Mucosa of descending colon (tissue), 3 donors: ENCODE data around the gene COL1A1. TPM values are rescaled to one million over a fixed set of nuclear protein-coding genes. Genes with fewer than 3 reads are reported as not detected.

Source experiments
- ATAC-seq: fragments of 200-7000 bp; cut with Tn5 transposase; one replicate; pipeline ENCODE4 v1.9.1; 2020; ENCODE audit warnings: mild to moderate bottlenecking, moderate library complexity
- DNase-seq, 3 donors: peaks; one replicate each; pipeline ENCODE4 v3.0.0-alpha.2; 2020
- H3K36me3 ChIP-seq: fragments of 200-600 bp; one replicate; pipeline ENCODE4 v1.8.0; 2021; ENCODE audit warnings: low read depth, mild to moderate bottlenecking
- H3K4me1 ChIP-seq: fragments of 200-600 bp; one replicate; pipeline ENCODE4 v1.8.0; 2021; ENCODE audit warnings: low read depth, mild to moderate bottlenecking
- H3K4me3 ChIP-seq: fragments of 200-600 bp; one replicate; pipeline ENCODE4 v1.8.0; 2021; ENCODE audit warnings: mild to moderate bottlenecking
- H3K9me3 ChIP-seq: fragments of 200-600 bp; one replicate; pipeline ENCODE4 v1.8.0; 2021; ENCODE audit warnings: mild to moderate bottlenecking
- intact Hi-C, 2 donors: fragments of 100-400 bp; cut with DNase I in 1 of 2; cut with micrococcal nuclease in 1 of 2; formaldehyde crosslinking; loops; one replicate each; pipeline versions ENCODE4 v1.11.0 to v1.11.1; 2022; cut with DNase I, micrococcal nuclease
- total RNA-seq, 3 donors: library from RNA; stranded (reverse); fragmentation: NEBNext Ultra II Directional in 2 of 3; extraction: Animal tissue kit (Norgen Biotek cat#: 25700) in 2 of 3; gene quantifications; one replicate each; pipeline versions ENCODE4 v1.2.1 to v1.2.4, GENCODE V29; 2021 to 2023
- TF ChIP-seq, protein P1 (sequence below): fragments of 200-600 bp; IDR thresholded peaks from one replicate; pipeline ENCODE4 v1.8.0; 2022; ENCODE audit warnings: antibody characterized with exemption, mild to moderate bottlenecking
- donor health status: DM: no; HTN: no; CAD: no; lungs with moderate emphysema.
- donor health status: DM: no; HTN: no; CAD: no.
- donor health status: DM: no; HTN: yes; CAD: no.

Gene COL1A1
- total RNA-seq, 3 donors from 2014 or later: 53.0 to 248 (median 160) TPM

DNA sequence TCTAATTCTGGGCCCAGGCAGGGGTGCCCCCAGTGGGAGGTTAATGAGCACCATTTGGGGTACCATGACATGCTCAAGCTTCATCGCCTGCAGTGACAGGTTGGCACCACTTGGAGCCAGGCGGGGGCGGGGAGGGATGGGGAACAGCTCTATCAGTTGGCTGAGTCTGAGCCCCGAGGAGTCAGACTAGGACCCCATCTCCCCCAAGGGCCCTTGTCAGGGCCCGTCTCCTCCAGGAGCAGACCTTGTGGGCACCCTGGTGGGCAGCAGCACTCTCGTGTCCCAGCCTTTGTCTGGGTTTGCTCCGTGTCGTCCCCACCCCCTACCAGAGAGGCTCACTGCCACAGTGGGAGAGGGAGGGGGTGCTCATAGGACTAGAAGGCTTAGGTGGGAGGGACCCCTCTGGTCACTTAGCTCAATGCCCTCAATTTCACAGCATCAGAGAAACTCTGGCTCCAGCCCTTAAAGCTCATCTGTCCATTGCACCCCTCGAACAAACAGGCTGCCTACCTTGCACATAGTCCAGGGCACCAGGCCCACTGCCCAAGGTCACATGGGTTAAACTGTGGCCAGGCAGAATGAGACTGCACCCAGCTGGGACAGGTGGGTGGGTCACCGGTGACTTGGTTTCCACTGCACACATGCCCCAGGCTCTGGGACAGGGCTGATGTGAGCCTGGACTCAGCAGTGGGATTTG is 55.1 kb downstream of the COL1A1 start:
- DNase-seq (peak in 1 of 3 donors; percentile 61), ATAC-seq (no peak)
- no peaks in the 10 kb centered on the region for H3K9me3 ChIP-seq
- TF ChIP-seq, protein P1, sequence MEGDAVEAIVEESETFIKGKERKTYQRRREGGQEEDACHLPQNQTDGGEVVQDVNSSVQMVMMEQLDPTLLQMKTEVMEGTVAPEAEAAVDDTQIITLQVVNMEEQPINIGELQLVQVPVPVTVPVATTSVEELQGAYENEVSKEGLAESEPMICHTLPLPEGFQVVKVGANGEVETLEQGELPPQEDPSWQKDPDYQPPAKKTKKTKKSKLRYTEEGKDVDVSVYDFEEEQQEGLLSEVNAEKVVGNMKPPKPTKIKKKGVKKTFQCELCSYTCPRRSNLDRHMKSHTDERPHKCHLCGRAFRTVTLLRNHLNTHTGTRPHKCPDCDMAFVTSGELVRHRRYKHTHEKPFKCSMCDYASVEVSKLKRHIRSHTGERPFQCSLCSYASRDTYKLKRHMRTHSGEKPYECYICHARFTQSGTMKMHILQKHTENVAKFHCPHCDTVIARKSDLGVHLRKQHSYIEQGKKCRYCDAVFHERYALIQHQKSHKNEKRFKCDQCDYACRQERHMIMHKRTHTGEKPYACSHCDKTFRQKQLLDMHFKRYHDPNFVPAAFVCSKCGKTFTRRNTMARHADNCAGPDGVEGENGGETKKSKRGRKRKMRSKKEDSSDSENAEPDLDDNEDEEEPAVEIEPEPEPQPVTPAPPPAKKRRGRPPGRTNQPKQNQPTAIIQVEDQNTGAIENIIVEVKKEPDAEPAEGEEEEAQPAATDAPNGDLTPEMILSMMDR: no peak
- peaks cover 26% of the 10 kb centered on the region for H3K4me1 ChIP-seq
- H3K36me3 ChIP-seq: no peaks in the 10 kb centered on the region
- no peak overlapping the region for H3K4me3 ChIP-seq
- intact Hi-C loops: no loop called here

DNA sequence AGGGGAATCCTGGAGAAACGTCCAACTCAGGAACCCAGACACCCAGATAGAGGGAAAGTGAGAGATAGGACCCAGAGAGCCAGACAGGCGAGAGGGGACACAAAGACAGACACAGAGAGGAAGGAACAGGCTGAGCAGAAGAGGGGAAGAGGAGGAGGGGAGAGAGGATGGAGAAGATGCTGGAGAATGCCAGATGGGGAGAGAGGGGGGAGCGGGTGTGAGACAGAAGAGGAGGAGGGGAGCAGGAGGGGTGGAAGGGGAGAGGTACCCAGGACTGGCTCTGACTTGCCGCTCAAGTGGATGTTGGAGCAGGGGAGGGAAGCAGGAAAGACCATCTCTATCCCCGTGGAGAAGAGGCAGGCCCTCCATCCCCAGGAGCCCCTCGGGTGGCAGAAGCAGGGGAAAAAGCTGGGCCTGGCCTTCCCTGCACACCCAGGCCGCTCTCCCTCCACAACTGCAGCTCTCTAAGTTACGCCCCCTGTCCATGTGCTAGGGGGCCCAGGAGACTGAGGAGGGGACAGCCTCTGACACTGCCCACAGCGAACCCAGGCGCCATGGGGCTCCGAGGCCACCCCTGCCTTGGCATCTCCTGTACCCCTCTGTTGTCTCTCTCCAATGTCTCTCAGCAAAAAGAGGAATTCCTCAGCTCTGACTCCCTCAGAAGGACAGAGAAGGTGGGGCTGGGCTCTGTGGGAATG is 55.8 kb downstream of the COL1A1 start:
- intact Hi-C loops: no loop called here

DNA sequence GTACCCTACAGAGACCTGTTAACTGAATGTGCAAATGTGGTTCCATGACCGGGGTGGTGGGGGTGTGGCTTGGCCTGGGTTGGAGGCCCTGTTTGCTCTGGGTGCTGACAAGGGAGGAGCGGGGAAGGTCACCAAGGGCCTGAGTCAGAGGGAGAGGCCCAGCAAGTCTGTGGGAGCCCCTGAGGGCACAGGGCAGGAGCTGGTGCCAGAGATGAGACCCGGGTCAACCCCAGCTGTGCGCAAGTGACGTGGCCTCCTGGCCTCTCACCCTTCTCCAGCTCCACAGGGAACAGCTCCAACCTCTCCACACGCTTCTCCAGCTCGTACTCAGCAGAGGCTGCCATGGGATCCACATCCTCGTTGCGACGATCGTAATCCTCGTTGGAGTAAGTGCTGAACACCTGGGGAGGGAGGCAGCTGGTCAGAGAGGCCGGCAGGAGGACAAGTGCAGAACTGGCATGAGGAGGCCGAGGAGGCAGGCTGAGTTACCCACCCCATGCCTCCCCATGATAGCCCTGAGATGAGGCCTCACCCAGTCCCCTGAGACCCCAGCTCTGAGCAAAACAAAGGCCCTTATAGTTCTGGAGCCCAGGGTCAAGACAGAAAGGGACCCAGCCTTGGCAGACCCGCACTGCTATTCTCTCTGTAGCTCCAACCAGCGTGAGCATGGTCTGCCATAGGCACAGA is 56.4 kb downstream of the COL1A1 start:
- Histone ChIP-seq H3K36me3 (no peaks in the 10 kb centered on the region), H3K4me3 (no peak overlapping the region), H3K4me1 (peaks cover 26% of the 10 kb centered on the region), H3K9me3 (no peaks in the 10 kb centered on the region)
- DNase-seq (no peak), ATAC-seq (no peak)
- TF ChIP-seq, protein P1: no peak
- intact Hi-C loops: no loop called here

More for the DNA sequence above, 55.8 kb downstream of the COL1A1 start:
- Histone ChIP-seq H3K4me3 (no peak overlapping the region), H3K36me3 (no peaks in the 10 kb centered on the region), H3K4me1 (peaks cover 26% of the 10 kb centered on the region), H3K9me3 (no peaks in the 10 kb centered on the region)
- ATAC-seq: no peak
- TF ChIP-seq, protein P1: no peak
- DNase-seq: no peak

DNA sequence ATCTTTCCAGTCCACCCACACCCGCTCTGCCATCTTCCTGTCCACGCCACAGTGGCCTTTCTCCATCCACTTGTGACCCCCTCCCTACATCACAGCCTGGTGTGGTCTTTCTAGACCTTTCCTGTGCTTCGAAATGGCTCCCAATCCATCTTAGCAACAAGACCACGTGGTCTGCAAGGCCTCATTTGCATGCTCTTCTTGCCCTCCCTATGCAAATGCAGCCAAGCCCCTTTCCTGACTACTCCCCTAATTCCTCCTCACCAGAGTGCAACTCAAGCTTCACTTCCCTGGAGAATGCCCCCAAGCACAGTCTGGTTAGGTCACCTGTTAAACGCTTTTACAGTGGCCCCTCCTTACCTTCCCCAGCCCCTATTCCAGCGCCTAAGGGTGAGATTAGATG is 57.1 kb downstream of the COL1A1 start:
- no peak overlapping the region for H3K4me3 ChIP-seq
- ATAC-seq (no peak), DNase-seq (no peak)
- intact Hi-C loops: no loop called here
- H3K4me1 ChIP-seq: peaks cover 26% of the 10 kb centered on the region
- H3K36me3 ChIP-seq: no peaks in the 10 kb centered on the region
- H3K9me3 ChIP-seq: no peaks in the 10 kb centered on the region
- TF ChIP-seq, protein P1: no peak

DNA sequence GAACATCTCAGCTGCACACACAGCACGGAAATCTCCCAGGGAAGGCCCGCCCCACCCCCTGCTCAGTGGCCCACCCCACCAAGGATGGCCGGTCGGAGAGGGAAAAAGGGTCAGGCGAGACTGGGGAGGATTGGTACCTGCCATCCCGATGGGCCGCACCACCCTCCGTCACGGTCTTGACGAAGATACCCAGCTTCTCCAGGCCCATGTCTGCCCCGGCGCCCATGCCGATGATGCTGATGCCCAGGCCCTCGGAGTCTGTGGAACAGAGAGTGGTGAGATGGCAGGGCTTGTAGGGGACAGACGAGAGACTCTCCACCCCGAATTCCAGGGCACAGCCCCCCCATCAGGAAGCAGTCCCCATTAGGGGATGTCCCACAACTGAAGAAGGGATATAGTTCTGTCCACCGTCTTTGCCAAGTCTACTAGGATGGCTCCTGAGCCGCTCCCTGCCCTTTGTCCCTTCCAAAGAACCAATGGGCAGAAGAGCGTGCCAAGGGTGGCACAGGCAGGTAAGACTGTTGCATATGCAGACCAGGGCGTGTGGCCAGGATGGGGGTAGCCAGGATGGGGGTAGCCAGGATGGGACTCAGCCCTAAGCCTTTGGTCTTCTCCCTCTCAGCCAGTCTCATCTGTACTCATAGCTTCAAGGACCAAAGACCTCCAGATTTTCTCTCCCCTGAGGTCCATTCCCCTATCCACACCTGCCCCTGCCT is 57.8 kb downstream of the COL1A1 start:
- Histone ChIP-seq H3K36me3 (no peaks in the 10 kb centered on the region), H3K4me1 (peaks cover 25% of the 10 kb centered on the region), H3K9me3 (no peaks in the 10 kb centered on the region), H3K4me3 (no peak overlapping the region)
- intact Hi-C loops: no loop called here
- ATAC-seq (no peak), DNase-seq (no peak)
- TF ChIP-seq, protein P1: no peak
